Ecto neural progenitor cell (in vitro differentiated cells): ENCODE measurements around the gene GALNT16.

Experiments
- DNase-seq: peaks from one replicate; pipeline ENCODE4 v3.0.0-alpha.2; 2018; ENCODE audit warnings: low spot score

GALNT16 gene

DNA sequence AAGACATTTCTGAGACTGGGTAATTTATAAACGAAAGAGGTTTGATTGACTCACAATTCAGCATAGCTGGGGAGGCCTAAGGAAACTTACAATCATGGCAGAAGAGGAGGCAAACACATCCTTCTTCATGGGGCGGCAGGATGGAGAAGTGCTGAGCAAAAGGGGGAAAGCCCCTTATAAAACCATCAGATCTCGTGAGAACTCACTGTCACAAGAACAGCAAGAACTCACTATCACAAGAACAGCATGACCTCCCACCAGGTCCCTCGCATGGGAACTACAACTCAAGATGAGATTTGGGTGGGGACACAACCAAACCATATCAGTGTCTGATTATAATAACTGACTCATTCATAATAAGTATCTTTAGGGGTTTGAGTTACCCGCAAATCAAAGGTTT, 144.9 kb downstream of the GALNT16 start:
- no peak for DNase-seq

DNA sequence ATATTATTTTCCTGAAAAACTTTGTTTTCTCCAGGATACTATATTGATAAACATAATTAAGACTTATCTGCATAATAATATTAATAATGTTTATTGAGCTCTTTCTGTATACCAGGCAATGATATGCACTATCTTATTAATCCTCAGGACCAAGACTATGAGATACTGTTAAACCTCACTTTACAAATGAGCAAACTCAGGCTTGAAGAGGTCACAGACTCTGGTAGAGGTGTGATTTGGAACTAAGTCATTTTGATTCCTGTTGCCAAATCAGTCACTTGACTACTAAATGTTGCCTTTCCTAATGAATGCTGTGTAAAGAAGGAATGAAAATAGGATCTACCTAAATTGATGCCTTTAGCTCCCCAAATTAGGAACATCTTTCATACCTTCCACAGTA, 145.8 kb downstream of the GALNT16 start:
- no peak for DNase-seq
